Measurements from ENCODE around the gene PLEKHG3.

The PLEKHG3 gene

GRCh38 chr14:64760146-64760755 is 56.0 kb downstream of the PLEKHG3 start:
- no peaks in the 10 kb centered on the region for H3F3A ChIP-seq (ENCODE audit: insufficient read depth, low read length)
- H3K9ac ChIP-seq (ENCODE audit: low read length) = no peak overlapping the region
- no peaks in the 10 kb centered on the region for H3K4me1 ChIP-seq (ENCODE audit: low read length)
- no peak overlapping the region for H3K27ac ChIP-seq (ENCODE audit: low read length)
- no peaks in the 10 kb centered on the region for H3K9me2 ChIP-seq (replicated peaks; ENCODE audit: insufficient read depth, low read length)
- TF ChIP-seq CTCF (IDR thresholded peaks at IDR 0.05; ENCODE audit: low read length) = peak; percentile 54
- TF ChIP-seq EZH2 (optimal IDR thresholded peaks at IDR 0.05; ENCODE audit: low read depth, low read length) = no peak
- H3K9me3 ChIP-seq (replicated peaks; ENCODE audit: insufficient read depth, low read length) = no peaks in the 10 kb centered on the region
- DNase-seq = peak; percentile 21
- no peaks in the 10 kb centered on the region for H3K27me3 ChIP-seq (replicated peaks; ENCODE audit: insufficient read depth, low read length)
- no peaks in the 10 kb centered on the region for H3K79me2 ChIP-seq (ENCODE audit: low read length)
- no peaks in the 10 kb centered on the region for H4K20me1 ChIP-seq (ENCODE audit: insufficient read depth, low read length)
- no peak overlapping the region for H3K4me2 ChIP-seq (ENCODE audit: low read depth, low read length)
- H3K36me3 ChIP-seq (replicated peaks; ENCODE audit: insufficient read depth, low read length) = no peaks in the 10 kb centered on the region
- H3K4me3 ChIP-seq (ENCODE audit: low read length) = no peak overlapping the region
- no peak overlapping the region for H2AFZ ChIP-seq (ENCODE audit: low read length)

GRCh38 chr14:64760916-64761315 is 56.7 kb downstream of the PLEKHG3 start:
- Histone ChIP-seq H3K27ac (ENCODE audit: low read length) (no peak overlapping the region), H3K36me3 (replicated peaks; ENCODE audit: insufficient read depth, low read length) (no peaks in the 10 kb centered on the region), H3K9me3 (replicated peaks; ENCODE audit: insufficient read depth, low read length) (no peaks in the 10 kb centered on the region), H3K9ac (ENCODE audit: low read length) (no peak overlapping the region), H3K79me2 (ENCODE audit: low read length) (no peaks in the 10 kb centered on the region), H3K4me3 (ENCODE audit: low read length) (no peak overlapping the region), H3K9me2 (replicated peaks; ENCODE audit: insufficient read depth, low read length) (no peaks in the 10 kb centered on the region), H3K4me1 (ENCODE audit: low read length) (no peaks in the 10 kb centered on the region), H4K20me1 (ENCODE audit: insufficient read depth, low read length) (no peaks in the 10 kb centered on the region), H3K4me2 (ENCODE audit: low read depth, low read length) (no peak overlapping the region), H3F3A (ENCODE audit: insufficient read depth, low read length) (no peaks in the 10 kb centered on the region), H3K27me3 (replicated peaks; ENCODE audit: insufficient read depth, low read length) (no peaks in the 10 kb centered on the region), H2AFZ (ENCODE audit: low read length) (no peak overlapping the region)
- DNase-seq = no peak
- no peak for TF ChIP-seq EZH2phosphoT487 (IDR thresholded peaks at IDR 0.05; ENCODE audit: low read length)
- no peak for TF ChIP-seq CTCF (IDR thresholded peaks at IDR 0.05; ENCODE audit: low read length)
- no peak for TF ChIP-seq EZH2 (optimal IDR thresholded peaks at IDR 0.05; ENCODE audit: low read depth, low read length)

GRCh38 chr14:64761441-64762043 is 57.3 kb downstream of the PLEKHG3 start:
- TF ChIP-seq CTCF (IDR thresholded peaks at IDR 0.05; ENCODE audit: low read length) (no peak), EZH2phosphoT487 (IDR thresholded peaks at IDR 0.05; ENCODE audit: low read length) (no peak), EZH2 (optimal IDR thresholded peaks at IDR 0.05; ENCODE audit: low read depth, low read length) (no peak)

More at GRCh38 chr14:64761441-64762043, 57.3 kb downstream of the PLEKHG3 start:
- Histone ChIP-seq H3K4me1 (ENCODE audit: low read length) (no peaks in the 10 kb centered on the region), H3K27ac (ENCODE audit: low read length) (no peak overlapping the region), H3K27me3 (replicated peaks; ENCODE audit: insufficient read depth, low read length) (no peaks in the 10 kb centered on the region), H4K20me1 (ENCODE audit: insufficient read depth, low read length) (no peaks in the 10 kb centered on the region), H3K9me2 (replicated peaks; ENCODE audit: insufficient read depth, low read length) (no peaks in the 10 kb centered on the region), H3K79me2 (ENCODE audit: low read length) (no peaks in the 10 kb centered on the region), H3K9me3 (replicated peaks; ENCODE audit: insufficient read depth, low read length) (no peaks in the 10 kb centered on the region), H2AFZ (ENCODE audit: low read length) (no peak overlapping the region), H3K9ac (ENCODE audit: low read length) (no peak overlapping the region), H3F3A (ENCODE audit: insufficient read depth, low read length) (no peaks in the 10 kb centered on the region), H3K36me3 (replicated peaks; ENCODE audit: insufficient read depth, low read length) (no peaks in the 10 kb centered on the region), H3K4me2 (ENCODE audit: low read depth, low read length) (no peak overlapping the region), H3K4me3 (ENCODE audit: low read length) (no peak overlapping the region)
- DNase-seq = no peak

Measured in MM.1S (cell line).